Neural progenitor cell (in vitro differentiated cells): ENCODE measurements around the gene UROC1. TPM values are rescaled to one million over a fixed set of nuclear protein-coding genes. Genes with fewer than 3 reads are reported as not detected.

Source experiments
- DNase-seq: peaks from one replicate; pipeline ENCODE4 v3.0.0-alpha.2; 2016; ENCODE audit warnings: low spot score
- H2AFZ ChIP-seq: fragments of 200-600 bp; sonication (generic); replicated peaks from 2 replicates; pipeline ENCODE4 v1.6.1; 2016; ENCODE audit warnings: antibody characterized with exemption
- H3F3A ChIP-seq: fragments of 200-600 bp; sonication (generic); 2 replicates; pipeline ENCODE4 v1.6.1; 2016; ENCODE audit warnings: antibody characterized with exemption, low read depth
- H3K27ac ChIP-seq: fragments of 200-600 bp; sonication (generic); 2 replicates; pipeline ENCODE4 v1.5.1; 2016; ENCODE audit warnings: mild to moderate bottlenecking
- H3K27me3 ChIP-seq: fragments of 200-600 bp; sonication (generic); 2 replicates; pipeline ENCODE4 v1.6.1; 2016; ENCODE audit warnings: mild to moderate bottlenecking, moderate library complexity
- H3K36me3 ChIP-seq: fragments of 200-600 bp; sonication (generic); 2 replicates; pipeline ENCODE4 v1.5.1; 2016
- H3K4me1 ChIP-seq: fragments of 200-600 bp; sonication (generic); 2 replicates; pipeline ENCODE4 v1.6.1; 2016; ENCODE audit warnings: mixed run types
- H3K4me2 ChIP-seq: fragments of 200-600 bp; sonication (generic); 2 replicates; pipeline ENCODE4 v1.6.1; 2016
- H3K4me3 ChIP-seq: fragments of 200-600 bp; sonication (generic); 2 replicates; pipeline ENCODE4 v1.5.1; 2016
- H3K79me2 ChIP-seq: fragments of 200-600 bp; sonication (generic); 2 replicates; pipeline ENCODE4 v1.6.1; 2016; ENCODE audit warnings: low read depth
- H3K9ac ChIP-seq: fragments of 200-600 bp; sonication (generic); 2 replicates; pipeline ENCODE4 v1.6.1; 2016
- H3K9me3 ChIP-seq: fragments of 200-600 bp; sonication (generic); 2 replicates; pipeline ENCODE4 v1.5.1; 2016; ENCODE audit warnings: low read depth
- H4K20me1 ChIP-seq: fragments of 200-600 bp; sonication (generic); 2 replicates; pipeline ENCODE4 v1.6.1; 2016; ENCODE audit warnings: low read depth
- H3K27ac Mint-ChIP-seq: 3 replicates; pipeline ENCODE4 v1.8.0; 2021; ENCODE audit warnings: mixed read lengths
- H3K27me3 Mint-ChIP-seq: 2 replicates; pipeline ENCODE4 v1.8.0; 2022; ENCODE audit warnings: low read depth, mild to moderate bottlenecking, inconsistent platforms, moderate library complexity, mixed read lengths; ENCODE audit not compliant: insufficient read depth
- H3K36me3 Mint-ChIP-seq: 3 replicates; pipeline ENCODE4 v1.8.0; 2021; ENCODE audit warnings: mixed read lengths
- H3K4me1 Mint-ChIP-seq: 3 replicates; pipeline ENCODE4 v1.8.0; 2021; ENCODE audit warnings: mixed read lengths
- H3K4me3 Mint-ChIP-seq: 3 replicates; pipeline ENCODE4 v1.8.0; 2021; ENCODE audit warnings: mild to moderate bottlenecking, moderate library complexity, mixed read lengths
- H3K9me3 Mint-ChIP-seq: 3 replicates; pipeline ENCODE4 v1.8.0; 2020; ENCODE audit warnings: mixed read lengths
- EZH2 ChIP-seq: fragments of 200-600 bp; sonication (generic); IDR thresholded peaks from 2 replicates; pipeline ENCODE4 v1.6.1; 2017; ENCODE audit warnings: antibody characterized with exemption, mild to moderate bottlenecking, moderate library complexity
- EZH2phosphoT487 ChIP-seq: fragments of 200-600 bp; sonication (generic); IDR thresholded peaks from 2 replicates; pipeline ENCODE4 v1.6.1; 2017; ENCODE audit warnings: antibody characterized with exemption
- total RNA-seq: library from RNA; depleted of rRNA; stranded (reverse); fragments of >200 nt; gene quantifications from 2 replicates; pipeline ENCODE4 v1.2.3, GENCODE V29; 2015; ENCODE audit warnings: low replicate concordance
- TF ChIP-seq, protein P1 (sequence below): fragments of 200-600 bp; sonication (generic); IDR thresholded peaks from 2 replicates; pipeline ENCODE4 v1.5.1; 2017; ENCODE audit warnings: antibody characterized with exemption, mild to moderate bottlenecking

Gene UROC1
- total RNA-seq, 1 donor from 2014 or later: not detected

DNA sequence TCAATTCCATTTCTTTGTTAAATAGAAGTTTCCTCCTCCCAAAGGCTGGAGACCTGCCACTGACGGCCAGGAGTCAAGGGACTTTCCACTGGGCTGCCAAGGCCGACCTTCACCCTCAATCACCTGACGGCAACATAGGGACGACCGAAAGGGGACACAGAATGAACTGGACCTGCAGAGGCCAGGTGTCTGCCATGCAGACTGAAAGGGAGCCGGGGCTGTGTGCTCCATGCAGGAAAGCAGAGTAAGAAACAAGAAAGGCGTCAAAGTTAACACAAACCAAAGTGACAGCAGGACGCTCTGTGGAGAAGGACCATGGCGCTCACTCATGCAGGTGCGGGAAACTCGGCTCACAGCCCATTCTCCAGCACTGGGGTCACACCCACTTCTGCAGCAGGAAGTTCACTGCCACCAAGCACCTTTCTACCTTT, 67.9 kb downstream of the UROC1 start:
- H2AFZ ChIP-seq: no peak overlapping the region
- no peaks in the 10 kb centered on the region for H3K9me3 ChIP-seq
- H3F3A ChIP-seq: no peaks in the 10 kb centered on the region
- no peak for TF ChIP-seq EZH2
- TF ChIP-seq, protein P1, sequence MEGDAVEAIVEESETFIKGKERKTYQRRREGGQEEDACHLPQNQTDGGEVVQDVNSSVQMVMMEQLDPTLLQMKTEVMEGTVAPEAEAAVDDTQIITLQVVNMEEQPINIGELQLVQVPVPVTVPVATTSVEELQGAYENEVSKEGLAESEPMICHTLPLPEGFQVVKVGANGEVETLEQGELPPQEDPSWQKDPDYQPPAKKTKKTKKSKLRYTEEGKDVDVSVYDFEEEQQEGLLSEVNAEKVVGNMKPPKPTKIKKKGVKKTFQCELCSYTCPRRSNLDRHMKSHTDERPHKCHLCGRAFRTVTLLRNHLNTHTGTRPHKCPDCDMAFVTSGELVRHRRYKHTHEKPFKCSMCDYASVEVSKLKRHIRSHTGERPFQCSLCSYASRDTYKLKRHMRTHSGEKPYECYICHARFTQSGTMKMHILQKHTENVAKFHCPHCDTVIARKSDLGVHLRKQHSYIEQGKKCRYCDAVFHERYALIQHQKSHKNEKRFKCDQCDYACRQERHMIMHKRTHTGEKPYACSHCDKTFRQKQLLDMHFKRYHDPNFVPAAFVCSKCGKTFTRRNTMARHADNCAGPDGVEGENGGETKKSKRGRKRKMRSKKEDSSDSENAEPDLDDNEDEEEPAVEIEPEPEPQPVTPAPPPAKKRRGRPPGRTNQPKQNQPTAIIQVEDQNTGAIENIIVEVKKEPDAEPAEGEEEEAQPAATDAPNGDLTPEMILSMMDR: no peak
- TF ChIP-seq EZH2phosphoT487: no peak
- H3K4me3 ChIP-seq: no peak overlapping the region
- H4K20me1 ChIP-seq: peaks cover 3% of the 10 kb centered on the region
- Mint-ChIP-seq H3K27me3 (peaks cover 3% of the 10 kb centered on the region), H3K27ac (no peak overlapping the region), H3K4me1 (peaks cover 8% of the 10 kb centered on the region), H3K36me3 (peaks cover 17% of the 10 kb centered on the region), H3K4me3 (no peak overlapping the region), H3K9me3 (no peaks in the 10 kb centered on the region)
- H3K36me3 ChIP-seq: peaks cover 4% of the 10 kb centered on the region
- no peak for DNase-seq
- H3K27ac ChIP-seq: no peak overlapping the region
- H3K27me3 ChIP-seq: no peaks in the 10 kb centered on the region
- H3K4me1 ChIP-seq: peaks cover 7% of the 10 kb centered on the region
- H3K79me2 ChIP-seq: peaks cover 6% of the 10 kb centered on the region
- H3K4me2 ChIP-seq: no peak overlapping the region
- no peak overlapping the region for H3K9ac ChIP-seq

DNA sequence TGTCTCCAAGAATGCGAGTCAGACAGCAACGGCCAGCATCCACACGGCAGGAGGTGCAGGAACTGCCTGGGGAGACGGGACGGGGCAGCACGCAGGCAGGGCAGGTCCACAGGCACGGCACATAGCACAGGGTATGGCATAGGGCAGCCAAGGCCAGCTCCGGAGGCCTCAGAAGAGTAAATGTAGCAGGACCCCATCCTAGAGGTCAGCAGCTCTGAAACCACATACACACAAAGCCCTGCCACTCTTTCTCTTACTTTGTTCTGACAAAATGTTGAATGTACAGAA, 68.7 kb downstream of the UROC1 start:
- Histone ChIP-seq H3K4me2 (no peak overlapping the region), H3K9ac (no peak overlapping the region), H3K27me3 (no peaks in the 10 kb centered on the region), H3K9me3 (no peaks in the 10 kb centered on the region), H3K27ac (no peak overlapping the region), H3K79me2 (no peaks in the 10 kb centered on the region), H3F3A (no peaks in the 10 kb centered on the region), H3K36me3 (no peaks in the 10 kb centered on the region), H4K20me1 (peaks cover 3% of the 10 kb centered on the region), H2AFZ (no peak overlapping the region), H3K4me3 (no peak overlapping the region), H3K4me1 (peaks cover 7% of the 10 kb centered on the region)
- no peak for DNase-seq
- no peak for TF ChIP-seq EZH2
- TF ChIP-seq, protein P1: no peak
- Mint-ChIP-seq H3K27ac (no peak overlapping the region), H3K4me3 (no peak overlapping the region), H3K36me3 (peaks cover 17% of the 10 kb centered on the region), H3K4me1 (peaks cover 3% of the 10 kb centered on the region), H3K27me3 (peaks cover 3% of the 10 kb centered on the region), H3K9me3 (no peaks in the 10 kb centered on the region)

DNA sequence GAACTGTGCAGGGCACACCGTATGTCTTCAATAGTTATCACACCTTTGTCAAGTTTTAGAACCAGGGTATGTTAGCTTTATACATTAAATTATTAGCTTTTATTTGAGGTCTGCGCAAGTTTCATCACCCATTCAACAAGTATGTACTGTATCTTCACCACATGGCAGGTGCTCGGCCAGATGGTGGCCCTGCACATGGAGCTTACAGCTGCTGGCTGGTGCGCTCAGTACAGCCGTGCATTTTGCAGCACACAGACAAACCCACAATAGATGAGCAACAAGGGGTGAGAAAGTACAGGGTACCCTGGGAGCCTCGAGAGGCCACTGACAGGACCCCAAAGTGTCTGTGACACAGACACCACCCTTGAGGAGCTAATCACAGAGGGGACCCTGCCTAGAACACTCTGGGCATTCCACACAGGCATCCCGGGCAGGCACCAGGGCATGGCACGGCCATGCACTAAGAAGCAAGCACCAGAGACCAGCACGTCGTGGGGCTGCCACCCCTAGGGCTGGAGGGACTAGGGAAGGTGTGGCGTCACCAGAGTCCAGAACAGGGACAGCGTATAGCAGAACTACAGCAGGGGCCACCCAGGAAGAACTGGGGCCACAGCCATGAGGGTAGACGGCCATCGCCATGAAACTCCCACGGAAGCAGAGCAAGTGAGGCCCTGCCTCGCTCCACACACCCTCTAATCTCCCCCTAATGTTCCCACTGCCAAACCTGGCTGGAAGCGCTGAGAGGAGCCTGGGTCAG, 69.3 kb downstream of the UROC1 start:
- Histone ChIP-seq H3K79me2 (no peaks in the 10 kb centered on the region), H3F3A (no peaks in the 10 kb centered on the region), H3K9ac (no peak overlapping the region), H2AFZ (no peak overlapping the region), H3K4me2 (no peak overlapping the region), H3K4me3 (no peak overlapping the region), H3K9me3 (no peaks in the 10 kb centered on the region), H4K20me1 (peaks cover 3% of the 10 kb centered on the region), H3K27me3 (no peaks in the 10 kb centered on the region), H3K4me1 (peaks cover 7% of the 10 kb centered on the region), H3K27ac (no peak overlapping the region), H3K36me3 (no peaks in the 10 kb centered on the region)
- Mint-ChIP-seq H3K9me3 (no peaks in the 10 kb centered on the region), H3K36me3 (peaks cover 17% of the 10 kb centered on the region), H3K27me3 (peaks cover 3% of the 10 kb centered on the region), H3K4me3 (no peak overlapping the region), H3K4me1 (peaks cover 3% of the 10 kb centered on the region), H3K27ac (no peak overlapping the region)
- no peak for DNase-seq
- no peak for TF ChIP-seq EZH2
- TF ChIP-seq, protein P1: no peak
